ENCODE measurements around the gene BMPR1B.
"Not testable (repeated sequence)": the region's sequence is repeated elsewhere in the genome, so short reads cannot be mapped to it uniquely, and the experiment has no call there.

Gene BMPR1B

GRCh38 chr4:95171377-95171776 lies 413.6 kb downstream of the BMPR1B start:
- in situ Hi-C loops (cut with MboI; ENCODE audit: low sequenced_read_pairs) = not testable (repeated sequence)

- in situ Hi-C loops (cut with MboI; ENCODE audit: low sequenced_read_pairs) = no loop called here
These were observed 421.2 kb downstream of the BMPR1B start for GRCh38 chr4:95178938-95179337.

GRCh38 chr4:95180531-95181242 lies 422.9 kb downstream of the BMPR1B start:
- in situ Hi-C loops (cut with MboI; ENCODE audit: low sequenced_read_pairs) = no loop called here

GRCh38 chr4:95181243-95181995 lies 423.7 kb downstream of the BMPR1B start:
- in situ Hi-C loops (cut with MboI; ENCODE audit: low sequenced_read_pairs) = no loop called here

- in situ Hi-C loops (cut with MboI; ENCODE audit: low sequenced_read_pairs) = no loop called here
These were observed 424.2 kb downstream of the BMPR1B start for GRCh38 chr4:95181996-95182306.

GRCh38 chr4:95183656-95184408 lies 426.1 kb downstream of the BMPR1B start:
- in situ Hi-C loops (cut with MboI; ENCODE audit: low sequenced_read_pairs) = no loop called here

- in situ Hi-C loops (cut with MboI; ENCODE audit: low sequenced_read_pairs) = no loop called here
These were observed 428.9 kb downstream of the BMPR1B start for GRCh38 chr4:95186666-95187065.

GRCh38 chr4:95188701-95189370 lies 431.1 kb downstream of the BMPR1B start:
- in situ Hi-C loops (cut with MboI; ENCODE audit: low sequenced_read_pairs) = no loop called here

GRCh38 chr4:95190751-95191436 lies 433.1 kb downstream of the BMPR1B start:
- in situ Hi-C loops (cut with MboI; ENCODE audit: low sequenced_read_pairs) = no loop called here

- in situ Hi-C loops (cut with MboI; ENCODE audit: low sequenced_read_pairs) = no loop called here
These were observed 433.8 kb downstream of the BMPR1B start for GRCh38 chr4:95191537-95191936.

- in situ Hi-C loops (cut with MboI; ENCODE audit: low sequenced_read_pairs) = no loop called here
These were observed 435.9 kb downstream of the BMPR1B start for GRCh38 chr4:95193391-95194224.

- in situ Hi-C loops (cut with MboI; ENCODE audit: low sequenced_read_pairs) = no loop called here
These were observed 439.6 kb downstream of the BMPR1B start for GRCh38 chr4:95197353-95197752.

GRCh38 chr4:95198961-95199360 lies 441.2 kb downstream of the BMPR1B start:
- in situ Hi-C loops (cut with MboI; ENCODE audit: low sequenced_read_pairs) = no loop called here

- in situ Hi-C loops (cut with MboI; ENCODE audit: low sequenced_read_pairs) = no loop called here
These were observed 446.6 kb downstream of the BMPR1B start for GRCh38 chr4:95204267-95204844.

GRCh38 chr4:95204873-95205272 lies 447.1 kb downstream of the BMPR1B start:
- in situ Hi-C loops (cut with MboI; ENCODE audit: low sequenced_read_pairs) = no loop called here

All from hTERT RPE-1 (cell line).